ENCODE measurements around the gene TRIM46. TPM values are rescaled to one million over a fixed set of nuclear protein-coding genes. Genes with fewer than 3 reads are reported as not detected.

Gene TRIM46
- total and polyA plus RNA-seq, 2 of the 13 experiments (the other 11 are each of a cell fraction or from before 2014, with no cell fraction given), result 0.04 to 0.09 TPM

- peak; percentile 4 for TF ChIP-seq ZNF33A (CRISPR knock-in tag; IDR thresholded peaks at IDR 0.05; ENCODE audit: borderline replicate concordance)
- TF ChIP-seq ZNF589 (CRISPR knock-in tag; conservative IDR thresholded peaks at IDR 0.05), result no peak
- no peak for TF ChIP-seq KLF11 (CRISPR knock-in tag; IDR thresholded peaks at IDR 0.05)
- TF ChIP-seq, protein P1, sequence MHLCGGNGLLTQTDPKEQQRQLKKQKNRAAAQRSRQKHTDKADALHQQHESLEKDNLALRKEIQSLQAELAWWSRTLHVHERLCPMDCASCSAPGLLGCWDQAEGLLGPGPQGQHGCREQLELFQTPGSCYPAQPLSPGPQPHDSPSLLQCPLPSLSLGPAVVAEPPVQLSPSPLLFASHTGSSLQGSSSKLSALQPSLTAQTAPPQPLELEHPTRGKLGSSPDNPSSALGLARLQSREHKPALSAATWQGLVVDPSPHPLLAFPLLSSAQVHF (CRISPR knock-in tag; IDR thresholded peaks at IDR 0.05), result no peak
- no peak for TF ChIP-seq MXD4 (CRISPR knock-in tag; IDR thresholded peaks at IDR 0.05)
- TF ChIP-seq NFE2L2 (IDR thresholded peaks at IDR 0.05; ENCODE audit: low read length), result no peak
- no peak for TF ChIP-seq ZNF546 (CRISPR knock-in tag; conservative IDR thresholded peaks at IDR 0.05)
- TF ChIP-seq ZNF430 (CRISPR knock-in tag; IDR thresholded peaks at IDR 0.05), result peak; percentile 34; the same call in 1 of the 2 replicates
These were observed 48.1 kb upstream of the TRIM46 start (continued) for GRCh38 chr1:155125511-155125945.

DNA sequence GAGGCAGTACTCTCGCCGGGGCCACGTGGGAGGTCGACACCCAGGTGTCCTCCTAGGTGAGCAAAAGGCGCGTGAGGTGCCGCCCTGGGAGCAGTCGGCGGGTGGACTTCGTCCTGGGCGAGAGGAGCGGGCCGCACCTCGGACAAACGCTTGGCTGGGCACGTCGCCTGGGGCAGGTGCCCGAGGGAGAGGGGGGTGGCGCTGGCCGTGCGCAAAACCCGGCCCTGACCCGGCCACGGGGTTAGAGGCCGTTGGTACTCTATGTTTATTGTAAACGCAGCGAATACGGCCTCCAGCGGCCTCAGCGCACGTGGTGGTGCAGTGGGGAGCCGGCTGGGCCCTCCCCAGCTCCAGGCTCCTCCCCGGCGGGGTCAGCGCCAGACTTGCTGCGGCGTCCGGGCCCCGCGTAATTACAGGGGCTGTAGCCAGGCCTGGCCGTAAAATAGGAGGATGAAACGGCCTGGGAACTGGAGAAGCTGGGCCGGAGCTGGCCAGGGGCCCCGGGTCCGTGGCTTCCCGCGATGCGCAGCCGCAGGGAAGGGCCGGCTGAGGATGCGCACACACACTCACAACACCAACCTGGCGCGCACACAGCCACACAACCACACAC lies 47.6 kb upstream of the TRIM46 start:
- CTCF ChIA-PET (ENCODE audit: low intra/inter-chr PET ratio, low total read pairs), result interaction anchor here (2.0 kb wide), 1 partner anchor 32 kb away, joined by 8 read pairs; no protein-coding TSS in a partner anchor
- in situ Hi-C loops (cut with HindIII; ENCODE audit: extremely low pct_ligation_motif_present, low pct_unique_long_range_greater_than_20kb), result loop anchor here (5.0 kb wide), 1 partner anchor 34 kb away; no protein-coding TSS in a partner anchor
- WGBS (ENCODE audit: low lambda C conversion rate), result 0% methylated on average over 6 of the region's 53 CpGs
- intact Hi-C loops (cut with micrococcal nuclease; ENCODE audit: unreplicated experiment), result loop anchor here (2.0 to 5.0 kb wide), 4 partner anchors 19 to 956 kb away; partner anchors contain the start of gene MEX3A
- POLR2A ChIA-PET, result interaction anchor here (0.8 to 6.4 kb wide), 32 partner anchors 8 to 194 kb away, joined by 3 to 144 read pairs (median 5); partner anchors contain the start of genes ADAM15, CKS1B, CLK2 and DPM3
- Histone ChIP-seq H3K4me1 (ENCODE audit: insufficient read depth, low read length) (peaks cover 33% of the 10 kb centered on the region), H3K9ac (ENCODE audit: insufficient read depth, low read depth, low read length) (peak overlapping the region; percentile 99), H2AFZ (ENCODE audit: low read length) (no peak overlapping the region), H3K4me2 (ENCODE audit: low read depth, low read length) (peak overlapping the region; percentile 86), H3K4me3 (replicated peaks in 1 of 3; ENCODE audit: insufficient read depth in 1 of 3, low read depth in 2 of 3, low read length in 3 of 3) (peak overlapping the region; percentile 96 to 99 (median 99)), H3K9me3 (ENCODE audit: low read length) (no peaks in the 10 kb centered on the region), H3K36me3 (replicated peaks in 1 of 2; ENCODE audit: control insufficient read depth in 1 of 2, insufficient read depth in 2 of 2, low read length in 2 of 2) (peaks cover 1 to 12% of the 10 kb centered on the region in 2 experiments; a peak in 4 of 5 replicates), H4K20me1 (ENCODE audit: insufficient read depth, low read length) (peaks cover 19% of the 10 kb centered on the region), H3K27me3 (ENCODE audit: control insufficient read depth in 1 of 2, insufficient read depth in 2 of 2, low read length in 2 of 2) (no peaks in the 10 kb centered on the region; a peak in 1 of 5 replicates), H3K79me2 (ENCODE audit: insufficient read depth, low read length) (peaks cover 42% of the 10 kb centered on the region), H3K27ac (ENCODE audit: extremely low read length, insufficient read depth, low read length) (peak overlapping the region; percentile 100)
- ATAC-seq, result peak; percentile 69
- DNase-seq (ENCODE audit: low spot score), result peak; percentile 88
- BruUV-seq (replicated peaks), result no TSS peak
- peak; percentile 61 for FAIRE-seq
- TF ChIP-seq PHF21A (CRISPR knock-in tag; IDR thresholded peaks at IDR 0.05), result peak; percentile 99
- TF ChIP-seq MTERF4 (CRISPR knock-in tag; IDR thresholded peaks at IDR 0.05), result no peak
- peak; percentile 81 for TF ChIP-seq TBL1XR1 (IDR thresholded peaks at IDR 0.05; ENCODE audit: borderline replicate concordance, low read length, partially characterized antibody)
- peak; percentile 86 for TF ChIP-seq ZNF317 (CRISPR knock-in tag; IDR thresholded peaks at IDR 0.05)
- peak; percentile 74 for TF ChIP-seq TEAD3 (CRISPR knock-in tag; optimal IDR thresholded peaks at IDR 0.05; ENCODE audit: borderline replicate concordance)
- TF ChIP-seq, protein P2, sequence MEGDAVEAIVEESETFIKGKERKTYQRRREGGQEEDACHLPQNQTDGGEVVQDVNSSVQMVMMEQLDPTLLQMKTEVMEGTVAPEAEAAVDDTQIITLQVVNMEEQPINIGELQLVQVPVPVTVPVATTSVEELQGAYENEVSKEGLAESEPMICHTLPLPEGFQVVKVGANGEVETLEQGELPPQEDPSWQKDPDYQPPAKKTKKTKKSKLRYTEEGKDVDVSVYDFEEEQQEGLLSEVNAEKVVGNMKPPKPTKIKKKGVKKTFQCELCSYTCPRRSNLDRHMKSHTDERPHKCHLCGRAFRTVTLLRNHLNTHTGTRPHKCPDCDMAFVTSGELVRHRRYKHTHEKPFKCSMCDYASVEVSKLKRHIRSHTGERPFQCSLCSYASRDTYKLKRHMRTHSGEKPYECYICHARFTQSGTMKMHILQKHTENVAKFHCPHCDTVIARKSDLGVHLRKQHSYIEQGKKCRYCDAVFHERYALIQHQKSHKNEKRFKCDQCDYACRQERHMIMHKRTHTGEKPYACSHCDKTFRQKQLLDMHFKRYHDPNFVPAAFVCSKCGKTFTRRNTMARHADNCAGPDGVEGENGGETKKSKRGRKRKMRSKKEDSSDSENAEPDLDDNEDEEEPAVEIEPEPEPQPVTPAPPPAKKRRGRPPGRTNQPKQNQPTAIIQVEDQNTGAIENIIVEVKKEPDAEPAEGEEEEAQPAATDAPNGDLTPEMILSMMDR (CRISPR knock-in tag; IDR thresholded peaks at IDR 0.05), result peak; percentile 44
- no peak; the same call in 1 of the 2 replicates for TF ChIP-seq HHEX (CRISPR knock-in tag; IDR thresholded peaks at IDR 0.05)
- TF ChIP-seq ZKSCAN5 (CRISPR knock-in tag; IDR thresholded peaks at IDR 0.05), result peak; percentile 66; the same call in 1 of the 2 replicates
- TF ChIP-seq ZNF564 (CRISPR knock-in tag; IDR thresholded peaks at IDR 0.05), result peak; percentile 70; the same call in 1 of the 2 replicates
- peak; percentile 44 for TF ChIP-seq WIZ (CRISPR knock-in tag; IDR thresholded peaks at IDR 0.05)
- TF ChIP-seq, protein P3, sequence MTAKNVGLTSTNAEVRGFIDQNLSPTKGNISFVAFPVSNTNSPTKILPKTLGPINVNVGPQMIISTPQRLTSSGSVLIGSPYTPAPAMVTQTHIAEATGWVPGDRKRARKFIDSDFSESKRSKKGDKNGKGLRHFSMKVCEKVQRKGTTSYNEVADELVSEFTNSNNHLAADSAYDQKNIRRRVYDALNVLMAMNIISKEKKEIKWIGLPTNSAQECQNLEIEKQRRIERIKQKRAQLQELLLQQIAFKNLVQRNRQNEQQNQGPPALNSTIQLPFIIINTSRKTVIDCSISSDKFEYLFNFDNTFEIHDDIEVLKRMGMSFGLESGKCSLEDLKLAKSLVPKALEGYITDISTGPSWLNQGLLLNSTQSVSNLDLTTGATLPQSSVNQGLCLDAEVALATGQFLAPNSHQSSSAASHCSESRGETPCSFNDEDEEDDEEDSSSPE (CRISPR knock-in tag; IDR thresholded peaks at IDR 0.05), result peak; percentile 90
